LNCAP (cell line): ENCODE results near the gene TLE3.

Source experiments
- CTCF ChIP-seq: fragments of 450-650 bp; IDR thresholded peaks from 2 replicates; pipeline ENCODE4 v1.5.1; 2017; ENCODE audit warnings: mild to moderate bottlenecking

TLE3 gene

GRCh38 chr15:70099967-70100473, 2.3 kb upstream of the TLE3 start:
- no peak for TF ChIP-seq CTCF

GRCh38 chr15:70099167-70099966, 1.6 kb upstream of the TLE3 start:
- no peak for TF ChIP-seq CTCF

GRCh38 chr15:70098461-70099166, 897 bp upstream of the TLE3 start:
- TF ChIP-seq CTCF = no peak

- TF ChIP-seq CTCF = no peak
These were observed 390 bp upstream of the TLE3 start for GRCh38 chr15:70098153-70098460.

- TF ChIP-seq CTCF = no peak
These were observed 725 bp downstream of the TLE3 start for GRCh38 chr15:70097063-70097320.

GRCh38 chr15:70096215-70097062, 1.3 kb downstream of the TLE3 start:
- no peak for TF ChIP-seq CTCF

- no peak for TF ChIP-seq CTCF
These were observed 2.1 kb downstream of the TLE3 start for GRCh38 chr15:70095408-70096214.
